Activated naive CD4-positive, alpha-beta T cell treated with anti-CD3 and anti-CD28 coated beads, Interleukin-2, amount 50 U/mL, for 24 hours (primary cell): Measurements from ENCODE around the gene MRPL48.
"Not testable (repeated sequence)": the region's sequence is repeated elsewhere in the genome, so short reads cannot be mapped to it uniquely, and the experiment has no call there.

ENCODE experiments used
- H3K27ac Mint-ChIP-seq: one replicate; pipeline ENCODE4 v1.8.0; 2021; ENCODE audit warnings: mild to moderate bottlenecking, mixed read lengths
- H3K27me3 Mint-ChIP-seq: one replicate; pipeline ENCODE4 v1.8.0; 2021; ENCODE audit warnings: mixed read lengths
- H3K36me3 Mint-ChIP-seq: one replicate; pipeline ENCODE4 v1.8.0; 2021; ENCODE audit warnings: mixed read lengths
- H3K4me1 Mint-ChIP-seq: one replicate; pipeline ENCODE4 v1.8.0; 2021; ENCODE audit warnings: mixed read lengths
- H3K4me3 Mint-ChIP-seq: one replicate; pipeline ENCODE4 v1.8.0; 2021; ENCODE audit warnings: mild to moderate bottlenecking, mixed read lengths
- H3K9me3 Mint-ChIP-seq: one replicate; pipeline ENCODE4 v1.8.0; 2021; ENCODE audit warnings: mixed read lengths

The MRPL48 gene

GRCh38 chr11:73760679-73761402 is 26.8 kb upstream of the MRPL48 start, which contains the start of gene RAB6A:
RAB6A (minus strand) TSS chr11:73761074; CDS start chr11:73760635, 439 bp downstream.
- H3K27ac Mint-ChIP-seq = peak within 1 kb of the TSS; percentile 95
- no peaks in the 10 kb centered on the region for H3K27me3 Mint-ChIP-seq
- H3K36me3 Mint-ChIP-seq = peaks cover 4% of the 10 kb centered on the region
- peaks cover 30% of the 10 kb centered on the region for H3K4me1 Mint-ChIP-seq
- H3K4me3 Mint-ChIP-seq = peak within 1 kb of the TSS; percentile 96
- no peaks in the 10 kb centered on the region for H3K9me3 Mint-ChIP-seq

DNA sequence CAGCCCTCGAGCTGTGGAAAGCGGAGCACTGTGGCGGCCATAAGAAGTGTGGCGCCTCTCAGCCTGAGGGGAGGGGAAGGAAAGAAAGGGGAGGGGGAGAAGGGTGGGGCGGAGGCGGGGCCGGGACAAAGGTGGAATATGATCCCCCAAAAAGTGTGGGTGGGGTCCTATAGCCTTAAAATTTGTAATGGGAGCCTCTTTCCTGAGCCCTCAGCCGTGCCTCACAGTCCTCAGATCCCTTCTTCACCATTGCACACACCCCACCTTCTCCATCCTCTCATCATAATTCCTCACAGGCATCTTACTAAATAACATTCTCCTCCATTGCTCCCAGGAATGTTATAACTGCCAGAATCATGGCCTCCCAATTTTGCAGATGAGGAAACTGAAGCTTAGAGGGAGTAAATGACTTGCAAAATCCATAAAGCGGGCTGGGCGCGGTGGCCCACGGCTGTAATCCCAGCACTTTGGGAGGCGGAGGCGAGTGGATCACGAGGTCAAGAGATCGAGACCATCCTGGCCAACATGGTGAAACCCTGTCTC is 26.2 kb upstream of the MRPL48 start:
- H3K4me1 Mint-ChIP-seq = peaks cover 30% of the 10 kb centered on the region
- peak overlapping the region; percentile 95 for H3K27ac Mint-ChIP-seq
- no peaks in the 10 kb centered on the region for H3K9me3 Mint-ChIP-seq
- peak overlapping the region; percentile 96 for H3K4me3 Mint-ChIP-seq
- H3K27me3 Mint-ChIP-seq = no peaks in the 10 kb centered on the region
- H3K36me3 Mint-ChIP-seq = peaks cover 4% of the 10 kb centered on the region

GRCh38 chr11:73762732-73763131 is 24.9 kb upstream of the MRPL48 start:
- Mint-ChIP-seq H3K4me1 (peaks cover 26% of the 10 kb centered on the region), H3K9me3 (no peaks in the 10 kb centered on the region), H3K27ac (no peak overlapping the region), H3K27me3 (peaks cover 1% of the 10 kb centered on the region), H3K36me3 (no peaks in the 10 kb centered on the region), H3K4me3 (no peak overlapping the region)

DNA sequence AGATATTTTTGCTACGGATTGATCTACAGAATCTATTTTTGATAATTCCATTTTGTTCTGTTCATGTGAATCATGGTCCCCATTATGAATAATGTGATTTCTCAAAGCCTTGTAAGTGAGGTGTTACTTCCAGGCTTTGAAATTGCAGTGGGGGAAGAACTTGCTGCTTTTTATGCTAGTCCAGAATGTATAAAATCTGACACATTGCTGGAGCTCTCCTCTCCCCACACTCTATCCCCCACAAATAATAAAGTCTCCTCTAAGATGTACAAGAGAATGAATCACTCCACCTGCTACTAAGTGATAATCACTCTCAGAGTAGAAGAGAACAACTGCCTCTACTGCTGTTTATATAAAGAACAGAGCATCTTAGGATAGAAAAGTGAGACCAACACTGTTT is 20.9 kb upstream of the MRPL48 start:
- Mint-ChIP-seq H3K27ac (no peak overlapping the region), H3K27me3 (peaks cover 1% of the 10 kb centered on the region), H3K4me3 (no peak overlapping the region), H3K9me3 (no peaks in the 10 kb centered on the region), H3K4me1 (no peaks in the 10 kb centered on the region), H3K36me3 (no peaks in the 10 kb centered on the region)

DNA sequence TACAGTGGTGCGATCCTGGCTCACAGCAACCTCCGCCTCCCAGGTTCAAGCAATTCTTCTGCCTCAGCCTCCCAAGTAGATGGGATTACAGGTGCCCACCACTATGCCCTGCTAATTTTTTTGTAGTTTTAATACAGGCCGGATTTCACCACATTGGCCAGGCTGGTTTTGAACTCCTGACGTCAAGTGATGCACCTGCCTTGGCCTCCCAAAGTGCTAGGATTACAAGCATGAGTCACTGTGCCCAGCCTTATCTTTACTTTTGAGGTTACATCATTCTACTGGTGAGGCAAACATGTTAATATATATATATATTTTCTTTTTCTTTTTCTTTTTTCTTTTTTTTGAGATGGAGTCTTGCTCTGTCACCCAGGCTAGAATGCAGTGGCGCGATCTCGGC is 16.9 kb upstream of the MRPL48 start:
- not testable (repeated sequence) for H3K4me1 Mint-ChIP-seq, H3K4me3 Mint-ChIP-seq, H3K27ac Mint-ChIP-seq, H3K27me3 Mint-ChIP-seq, H3K36me3 Mint-ChIP-seq, H3K9me3 Mint-ChIP-seq

- Mint-ChIP-seq H3K27me3 (no peaks in the 10 kb centered on the region), H3K27ac (peak overlapping the region; percentile 96), H3K36me3 (no peaks in the 10 kb centered on the region), H3K9me3 (no peaks in the 10 kb centered on the region), H3K4me3 (peak overlapping the region; percentile 93), H3K4me1 (peaks cover 8% of the 10 kb centered on the region)
Observed at GRCh38 chr11:73779084-73779902, 8.4 kb upstream of the MRPL48 start.

- Mint-ChIP-seq H3K27me3 (no peaks in the 10 kb centered on the region), H3K27ac (no peak overlapping the region), H3K36me3 (no peaks in the 10 kb centered on the region), H3K9me3 (no peaks in the 10 kb centered on the region), H3K4me1 (peaks cover 8% of the 10 kb centered on the region), H3K4me3 (no peak overlapping the region)
Observed at GRCh38 chr11:73781303-73781702, 6.4 kb upstream of the MRPL48 start.

DNA sequence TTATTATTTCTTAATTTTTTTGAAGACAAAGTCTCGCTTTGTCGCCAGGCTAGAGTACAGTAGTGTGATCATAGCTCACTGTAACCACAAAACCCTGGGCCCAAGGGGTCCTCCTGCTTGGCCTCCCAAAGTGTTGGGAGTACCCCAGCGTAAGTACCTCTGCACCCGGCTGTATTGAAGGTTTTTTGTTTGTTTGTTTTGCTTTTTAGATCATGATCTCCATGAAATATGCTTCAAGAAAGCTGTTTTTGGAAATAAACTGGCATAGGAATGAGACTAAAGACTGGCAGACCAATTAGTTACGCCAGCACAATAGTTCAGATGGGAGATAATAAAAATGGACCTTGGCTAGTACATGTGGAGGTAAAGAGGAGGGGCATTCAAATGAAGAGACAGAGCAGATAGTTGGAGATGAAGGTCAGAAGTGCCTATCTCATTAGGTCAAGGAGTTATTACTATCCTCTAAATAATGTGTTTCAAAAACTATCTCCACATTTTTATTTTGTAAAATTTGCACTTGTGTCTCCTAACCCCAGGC is 4.1 kb upstream of the MRPL48 start:
- Mint-ChIP-seq H3K36me3 (no peaks in the 10 kb centered on the region), H3K27me3 (no peaks in the 10 kb centered on the region), H3K4me3 (no peak overlapping the region), H3K9me3 (no peaks in the 10 kb centered on the region), H3K4me1 (peaks cover 14% of the 10 kb centered on the region), H3K27ac (no peak overlapping the region)

DNA sequence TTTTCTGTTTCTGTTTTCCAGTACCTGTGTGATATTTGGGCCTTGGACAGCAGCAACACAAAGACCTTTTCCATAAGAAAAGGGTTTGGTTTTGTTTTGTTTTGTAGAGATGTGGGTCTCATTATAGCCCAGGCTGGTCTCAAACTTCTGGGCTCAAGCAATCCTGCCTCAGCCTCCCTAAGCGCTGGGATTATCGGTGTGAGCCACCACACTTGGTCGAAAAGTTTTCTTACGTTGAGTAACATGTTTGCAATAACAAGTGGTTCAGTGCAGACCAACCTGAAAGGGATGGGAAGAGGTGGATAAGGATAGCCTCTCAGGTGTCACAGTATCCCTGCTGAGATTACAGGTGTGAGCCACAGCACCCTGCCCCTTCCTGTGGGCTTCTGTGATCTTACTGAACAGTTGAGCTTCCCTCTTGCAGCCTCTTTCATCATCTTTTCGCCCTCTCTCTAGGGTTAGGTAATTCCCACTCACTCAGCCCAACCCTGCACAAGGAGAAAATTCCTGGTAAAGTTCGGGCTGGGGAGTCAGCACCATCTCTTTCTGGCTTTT is 3.5 kb upstream of the MRPL48 start:
- no peak overlapping the region for H3K4me3 Mint-ChIP-seq
- no peaks in the 10 kb centered on the region for H3K36me3 Mint-ChIP-seq
- no peaks in the 10 kb centered on the region for H3K9me3 Mint-ChIP-seq
- H3K27ac Mint-ChIP-seq = no peak overlapping the region
- H3K4me1 Mint-ChIP-seq = peaks cover 13% of the 10 kb centered on the region
- H3K27me3 Mint-ChIP-seq = no peaks in the 10 kb centered on the region

GRCh38 chr11:73784734-73785133 is 2.9 kb upstream of the MRPL48 start:
- Mint-ChIP-seq H3K4me3 (no peak overlapping the region), H3K4me1 (peaks cover 17% of the 10 kb centered on the region), H3K27ac (no peak overlapping the region), H3K36me3 (no peaks in the 10 kb centered on the region), H3K9me3 (no peaks in the 10 kb centered on the region), H3K27me3 (no peaks in the 10 kb centered on the region)

- not testable (repeated sequence) for H3K27ac Mint-ChIP-seq, H3K27me3 Mint-ChIP-seq
- peaks cover 18% of the 10 kb centered on the region for H3K4me1 Mint-ChIP-seq
Observed at GRCh38 chr11:73785467-73785866, 2.2 kb upstream of the MRPL48 start.

DNA sequence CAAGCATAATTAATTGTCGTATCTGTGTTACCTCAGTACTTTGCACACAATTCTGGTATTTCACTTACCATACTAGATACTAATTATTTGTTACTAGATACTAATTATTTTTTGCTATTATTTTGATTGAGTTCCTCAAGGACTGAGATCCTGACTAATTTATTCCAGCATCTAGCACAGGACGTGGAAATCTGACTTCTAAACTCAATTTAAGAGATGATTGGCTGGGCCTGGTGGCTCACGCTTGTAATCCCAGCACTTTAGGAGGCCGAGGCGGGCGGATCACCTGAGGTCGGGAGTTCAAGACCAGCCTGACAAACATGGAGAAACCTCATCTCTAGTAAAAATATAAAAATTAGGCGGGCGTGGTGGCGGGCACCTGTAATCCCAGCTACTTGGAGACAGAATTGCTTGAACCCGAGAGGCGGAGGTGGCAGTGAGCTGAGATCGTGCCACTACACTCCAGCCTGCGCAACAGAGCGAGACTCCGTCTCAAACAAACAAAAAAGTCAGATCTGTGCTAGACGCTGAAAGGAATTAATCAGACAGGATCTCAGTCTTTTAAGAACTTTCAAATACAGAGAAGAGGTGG is 527 bp upstream of the MRPL48 start:
- H3K36me3 Mint-ChIP-seq = no peaks in the 10 kb centered on the region
- no peaks in the 10 kb centered on the region for H3K27me3 Mint-ChIP-seq
- peak overlapping the region; percentile 100 for H3K4me3 Mint-ChIP-seq
- peaks cover 18% of the 10 kb centered on the region for H3K4me1 Mint-ChIP-seq
- peak overlapping the region; percentile 100 for H3K27ac Mint-ChIP-seq
- no peaks in the 10 kb centered on the region for H3K9me3 Mint-ChIP-seq

More at GRCh38 chr11:73785467-73785866, 2.2 kb upstream of the MRPL48 start:
- H3K4me3 Mint-ChIP-seq, H3K36me3 Mint-ChIP-seq, H3K9me3 Mint-ChIP-seq: not testable (repeated sequence)

DNA sequence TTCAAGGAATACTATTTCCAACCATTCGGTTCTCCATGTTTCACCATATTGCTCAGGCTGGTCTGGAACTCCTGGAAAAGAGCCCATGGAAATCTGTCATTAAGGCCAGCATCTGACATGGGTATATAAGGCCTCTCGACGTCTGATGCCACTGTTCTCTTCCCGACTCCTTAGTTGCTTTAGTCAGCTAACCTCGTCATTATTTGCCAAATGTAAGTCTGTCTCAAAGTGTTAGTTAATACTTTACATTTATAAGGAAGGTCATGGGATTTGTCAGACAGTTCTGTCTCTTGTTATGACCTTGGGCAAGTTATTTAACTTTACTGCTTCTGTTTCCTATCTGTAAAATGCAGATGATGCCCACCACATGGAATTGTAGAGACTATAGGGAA is 1.6 kb downstream of the MRPL48 start:
- peaks cover 23% of the 10 kb centered on the region for H3K4me1 Mint-ChIP-seq
- no peak overlapping the region for H3K27ac Mint-ChIP-seq
- peak overlapping the region; percentile 100 for H3K4me3 Mint-ChIP-seq
- no peaks in the 10 kb centered on the region for H3K9me3 Mint-ChIP-seq
- H3K36me3 Mint-ChIP-seq = peaks cover 3% of the 10 kb centered on the region
- no peaks in the 10 kb centered on the region for H3K27me3 Mint-ChIP-seq

DNA sequence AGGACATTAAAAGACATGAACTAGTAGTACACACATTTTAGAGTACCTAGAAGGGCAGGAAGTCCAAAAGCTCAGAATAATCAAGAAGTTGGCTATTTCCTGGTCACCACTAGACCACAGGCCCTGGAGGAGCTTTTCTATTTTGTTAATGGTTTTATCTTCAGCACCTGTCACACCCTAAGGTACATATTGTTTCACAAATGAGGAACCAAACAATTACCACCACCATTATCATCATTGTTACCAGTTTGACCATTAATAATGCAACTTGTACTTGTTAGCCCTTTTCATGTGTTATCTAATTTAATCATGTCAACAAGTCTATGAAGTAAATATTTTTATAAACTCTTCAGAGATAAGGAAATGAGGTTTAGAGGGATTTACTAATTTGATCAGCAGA is 4.9 kb downstream of the MRPL48 start:
- H3K27me3 Mint-ChIP-seq = no peaks in the 10 kb centered on the region
- no peak overlapping the region for H3K27ac Mint-ChIP-seq
- peaks cover 4% of the 10 kb centered on the region for H3K36me3 Mint-ChIP-seq
- H3K4me1 Mint-ChIP-seq = peaks cover 20% of the 10 kb centered on the region
- H3K4me3 Mint-ChIP-seq = no peak overlapping the region
- no peaks in the 10 kb centered on the region for H3K9me3 Mint-ChIP-seq

GRCh38 chr11:73795925-73796632 is 8.4 kb downstream of the MRPL48 start:
- peaks cover 4% of the 10 kb centered on the region for H3K36me3 Mint-ChIP-seq

More at GRCh38 chr11:73795925-73796632, 8.4 kb downstream of the MRPL48 start:
- Mint-ChIP-seq H3K27me3 (no peaks in the 10 kb centered on the region), H3K4me3 (no peak overlapping the region), H3K9me3 (no peaks in the 10 kb centered on the region), H3K4me1 (peaks cover 5% of the 10 kb centered on the region), H3K27ac (no peak overlapping the region)
